Left kidney (tissue), 2 donors: ENCODE data around the gene OXCT1. TPM values are rescaled to one million over a fixed set of nuclear protein-coding genes. Genes with fewer than 3 reads are reported as not detected.
"Not testable (repeated sequence)": the region's sequence is repeated elsewhere in the genome, so short reads cannot be mapped to it uniquely, and the experiment has no call there.

Experiments
- DNase-seq: peaks from one replicate; pipeline ENCODE4 v3.0.0-alpha.2; 2013
- polyA plus RNA-seq: library from polyadenylated mRNA; unstranded; fragments of 120-200 nt; gene quantifications from one replicate; pipeline ENCODE4 v1.2.1, GENCODE V29; 2013; ENCODE audit not compliant: insufficient read length

OXCT1 gene
- polyA plus RNA-seq, 1 donor: 65.2 TPM

GRCh38 chr5:41722359-41722950 is 147.8 kb downstream of the OXCT1 start:
- DNase-seq: no peak

DNA sequence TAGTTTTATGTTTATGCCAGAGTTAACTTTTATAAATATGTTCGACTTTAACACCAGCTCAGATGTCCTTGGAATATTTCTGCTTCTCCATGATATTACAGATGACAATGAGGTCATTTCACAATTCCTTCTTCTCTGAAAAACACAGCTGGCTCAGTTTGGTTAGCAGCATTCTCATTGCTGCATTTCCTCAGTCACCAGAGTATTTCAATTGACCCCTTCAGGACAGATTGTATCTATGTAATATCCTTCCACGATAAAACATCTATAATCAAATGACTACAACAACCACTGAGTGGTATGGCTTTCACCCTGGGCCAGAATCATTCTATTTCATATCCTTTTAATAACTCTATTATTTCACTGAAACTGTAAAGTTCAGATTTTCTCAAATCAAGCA is 148.7 kb downstream of the OXCT1 start:
- no peak for DNase-seq

GRCh38 chr5:41716382-41716781 is 153.8 kb downstream of the OXCT1 start:
- no peak for DNase-seq

DNA sequence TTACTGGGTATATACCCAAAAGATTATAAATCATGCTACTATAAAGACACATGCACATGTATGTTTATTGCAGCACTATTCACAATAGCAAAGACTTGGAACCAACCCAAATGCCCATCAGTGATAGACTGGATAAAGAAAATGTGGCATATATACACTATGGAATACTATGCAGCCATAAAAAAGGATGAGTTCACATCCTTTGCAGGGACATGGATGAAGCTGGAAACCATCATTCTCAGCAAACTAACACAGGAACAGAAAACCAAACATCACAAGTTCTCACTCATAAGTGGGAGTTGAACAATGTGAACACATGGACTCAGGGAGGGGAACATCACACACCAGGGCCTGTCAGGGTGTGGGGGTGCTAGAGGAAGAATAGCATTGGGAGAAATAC is 155.8 kb downstream of the OXCT1 start:
- not testable (repeated sequence) for DNase-seq

DNA sequence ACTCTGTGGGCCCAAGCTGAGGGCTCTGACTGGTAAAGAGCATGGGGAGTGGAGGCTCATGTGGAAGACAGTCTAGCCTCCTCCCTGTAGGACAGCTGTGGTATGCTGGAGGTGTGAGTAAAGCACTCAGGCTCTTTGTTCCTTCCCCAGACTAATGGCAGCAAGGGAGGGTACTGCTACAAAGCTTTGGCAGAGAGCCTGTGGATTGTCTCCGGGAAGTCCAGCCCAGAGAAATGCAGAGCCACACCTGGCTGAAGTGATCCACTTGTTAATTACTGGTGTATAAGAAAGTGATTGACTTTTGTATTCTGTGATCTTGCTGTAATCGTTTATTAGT is 161.7 kb downstream of the OXCT1 start:
- no peak for DNase-seq

DNA sequence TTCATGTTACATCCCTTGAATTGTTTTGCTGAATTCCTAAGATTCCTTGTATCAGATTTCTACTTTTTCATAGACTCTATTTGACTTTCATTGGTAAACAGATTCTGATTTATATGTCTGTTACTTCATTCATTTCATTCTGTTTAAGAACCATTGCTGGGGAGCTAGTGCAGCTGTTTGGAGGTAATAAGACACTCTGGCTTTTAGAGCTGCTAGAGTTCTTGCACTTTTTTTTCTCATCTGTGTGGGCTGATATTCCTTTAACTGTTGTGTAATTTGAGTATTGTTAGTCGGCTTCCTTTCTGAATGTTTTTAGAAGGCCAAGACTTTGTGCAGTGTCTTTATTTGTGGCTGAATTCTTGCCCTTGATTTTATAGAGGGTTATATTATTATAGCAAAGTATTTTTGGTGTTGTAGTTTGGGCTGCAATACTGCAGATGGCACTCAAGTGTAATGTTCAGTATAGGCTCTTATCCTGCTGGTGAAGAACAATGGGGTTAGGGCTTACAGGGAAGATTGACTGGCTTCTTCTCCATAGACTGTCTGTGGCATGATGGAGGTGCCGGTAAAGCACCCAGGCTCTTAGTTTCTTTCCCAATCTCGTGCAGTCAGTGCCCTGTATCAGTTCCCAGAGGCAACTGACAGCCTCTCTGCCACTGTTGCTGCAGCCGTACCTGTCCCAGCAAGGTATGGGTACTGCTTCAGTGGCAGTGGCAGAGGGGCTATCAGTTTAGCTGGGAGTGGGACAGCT is 162.2 kb downstream of the OXCT1 start:
- no peak for DNase-seq

DNA sequence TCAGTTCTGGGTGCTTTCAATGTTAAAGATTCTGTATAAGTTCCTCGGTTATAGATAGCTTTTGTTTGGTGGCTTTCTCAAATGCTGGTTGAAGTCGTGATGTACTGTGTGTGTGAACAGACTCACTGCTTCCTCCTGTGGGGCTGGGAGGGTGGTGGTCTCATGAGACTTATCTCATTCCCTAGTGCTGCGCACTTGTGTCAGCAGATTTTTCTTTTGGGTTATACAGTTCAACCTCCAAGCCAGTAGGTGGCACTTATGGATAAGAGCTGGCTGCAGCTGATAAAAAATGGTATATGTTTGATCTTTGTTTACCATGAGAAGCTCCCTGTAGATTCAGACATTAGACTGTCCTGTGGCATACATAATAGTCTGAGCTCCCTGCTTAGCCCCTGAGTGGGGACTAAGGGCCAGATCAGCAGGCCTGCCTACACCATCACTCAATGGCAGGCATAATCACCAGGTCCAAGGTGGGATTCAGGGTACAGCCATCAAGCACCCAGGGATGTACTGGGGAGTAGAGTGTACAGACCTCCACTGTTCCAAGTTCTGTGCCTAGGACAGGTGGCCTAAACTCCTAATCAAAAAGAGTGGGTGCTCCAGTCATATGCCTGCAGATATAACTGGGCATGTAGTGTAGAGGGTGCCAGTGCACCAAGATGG is 174.2 kb downstream of the OXCT1 start:
- DNase-seq: no peak

DNA sequence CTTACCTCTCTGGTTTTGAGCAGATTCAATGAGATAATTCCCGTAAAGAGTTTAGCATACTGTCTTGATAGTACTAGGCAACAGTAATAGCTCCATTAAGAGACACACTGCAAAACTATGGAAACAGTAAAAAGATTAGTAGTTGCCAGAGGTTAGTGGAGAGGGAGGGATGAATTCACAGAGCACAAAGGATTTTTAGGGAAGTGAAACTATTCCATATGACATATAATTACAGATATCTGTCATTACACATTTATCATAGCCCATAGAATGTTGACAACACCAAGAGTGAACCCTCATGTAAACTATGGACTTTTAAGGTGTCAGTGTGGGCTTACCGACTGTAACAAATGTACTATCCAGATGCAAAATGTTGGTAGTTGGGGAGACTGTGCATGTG is 183.5 kb downstream of the OXCT1 start:
- DNase-seq: no peak

DNA sequence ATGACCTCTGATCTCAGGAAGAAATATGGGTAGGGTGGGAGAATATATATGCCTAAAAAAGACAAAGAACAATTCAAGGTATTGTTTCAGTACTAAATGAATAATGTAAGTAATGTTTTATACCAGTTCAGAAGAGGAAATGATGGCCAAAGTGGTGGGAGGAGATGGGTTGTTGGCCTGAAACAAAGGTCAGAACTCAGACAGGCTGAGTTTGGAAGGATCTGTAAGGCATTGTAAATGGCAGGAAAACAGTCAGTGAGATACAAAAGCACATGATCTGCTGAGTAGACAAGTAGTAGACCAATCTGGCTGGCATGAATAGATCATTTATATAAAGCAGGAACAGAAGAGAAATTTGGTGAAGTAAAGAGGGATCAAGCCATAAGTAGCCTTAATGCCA is 184.0 kb downstream of the OXCT1 start:
- DNase-seq: no peak

DNA sequence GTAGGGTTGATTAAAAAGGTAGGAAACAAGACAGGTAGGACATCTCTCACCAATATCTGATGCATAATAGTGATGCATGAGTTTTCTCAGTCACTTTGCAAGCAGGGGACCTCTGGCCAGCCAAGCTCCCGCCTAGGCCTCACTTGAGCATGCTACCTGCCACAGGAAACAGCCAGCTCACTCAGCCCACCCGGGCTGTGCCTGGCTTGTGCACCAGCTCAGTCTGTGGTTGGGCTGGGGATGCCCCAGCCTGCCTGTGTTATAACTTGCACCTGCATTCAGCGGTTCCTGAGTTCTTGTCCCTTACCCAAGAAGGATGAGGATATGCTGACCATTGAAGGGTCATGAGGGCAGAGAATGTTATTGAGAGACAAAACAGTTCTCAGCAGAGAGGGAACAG is 187.0 kb downstream of the OXCT1 start:
- DNase-seq: no peak

DNA sequence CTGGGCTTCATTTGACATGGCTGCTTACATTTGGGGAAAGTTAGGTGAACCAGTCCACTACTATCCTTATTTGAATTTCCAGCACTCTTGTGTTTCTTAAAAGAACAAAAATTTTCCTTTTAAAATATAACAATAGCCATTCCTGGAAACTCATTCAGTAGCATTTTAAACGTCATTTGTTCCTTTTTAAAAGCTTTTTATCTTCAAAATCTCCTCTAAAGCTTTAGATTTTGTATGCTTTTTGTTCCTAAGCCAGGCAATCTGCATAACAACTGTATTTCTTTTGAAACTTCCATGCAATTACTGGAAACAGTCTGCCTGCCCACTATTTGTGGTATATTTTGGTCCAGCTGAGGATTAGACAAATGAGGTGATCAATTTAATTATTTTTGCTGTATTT is 187.6 kb downstream of the OXCT1 start:
- no peak for DNase-seq

DNA sequence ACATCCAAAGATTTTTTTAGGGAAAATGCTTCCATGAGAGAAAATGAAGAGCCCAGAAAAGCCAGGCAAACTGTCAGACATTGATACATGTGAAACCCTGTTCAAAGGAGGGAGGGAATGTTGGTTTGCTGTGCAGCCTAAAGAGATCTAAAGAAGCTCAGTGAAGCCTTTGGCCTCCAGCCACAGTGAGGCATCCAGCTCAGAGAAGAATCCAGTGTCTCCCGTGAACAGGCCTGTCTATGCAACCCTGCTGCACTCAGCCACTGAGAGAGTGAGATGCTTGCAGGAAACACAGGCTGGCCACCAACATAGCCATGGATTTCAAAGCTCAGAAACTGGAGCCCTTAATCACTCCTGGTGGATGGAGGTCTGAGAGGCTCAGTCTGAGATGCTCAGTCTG is 188.4 kb downstream of the OXCT1 start:
- DNase-seq: no peak

Other genes starting within 250 kb of the OXCT1 start
- 37.2 TPM for gene RIMOC1, start 33.9 kb upstream of the OXCT1 start, polyA plus RNA-seq
- 18.8 TPM for gene FBXO4, start 54.9 kb upstream of the OXCT1 start, polyA plus RNA-seq